Smooth muscle cell (in vitro differentiated cells): Measurements from ENCODE around the gene CCSER1. TPM values are rescaled to one million over a fixed set of nuclear protein-coding genes. Genes with fewer than 3 reads are reported as not detected.
"Not testable (repeated sequence)": the region's sequence is repeated elsewhere in the genome, so short reads cannot be mapped to it uniquely, and the experiment has no call there.

ENCODE experiments used
- DNase-seq: peaks from one replicate; lab custom pipeline; 2025; ENCODE audit not compliant: unreplicated experiment; lab: John Stamatoyannopoulos, UW
- H2AFZ ChIP-seq: fragments of 200-600 bp; sonication (generic); 2 replicates; pipeline ENCODE4 v1.6.0; 2016; ENCODE audit warnings: antibody characterized with exemption, low read depth, mild to moderate bottlenecking
- H3F3A ChIP-seq: fragments of 200-600 bp; sonication (generic); 2 replicates; pipeline ENCODE4 v1.6.0; 2017; ENCODE audit warnings: antibody characterized with exemption, low read depth
- H3K27ac ChIP-seq: fragments of 200-600 bp; sonication (generic); 2 replicates; pipeline ENCODE4 v1.5.1; 2016; ENCODE audit warnings: low read depth, mild to moderate bottlenecking
- H3K27me3 ChIP-seq: fragments of 200-600 bp; sonication (generic); 2 replicates; pipeline ENCODE4 v1.6.1; 2016; ENCODE audit warnings: low read depth, mild to moderate bottlenecking
- H3K36me3 ChIP-seq: fragments of 200-600 bp; sonication (generic); 2 replicates; pipeline ENCODE4 v1.5.1; 2016; ENCODE audit warnings: low read depth
- H3K4me1 ChIP-seq: fragments of 200-600 bp; sonication (generic); 2 replicates; pipeline ENCODE4 v1.5.1; 2016; ENCODE audit warnings: low read depth
- H3K4me2 ChIP-seq: fragments of 200-600 bp; sonication (generic); 2 replicates; pipeline ENCODE4 v1.6.0; 2016; ENCODE audit warnings: mild to moderate bottlenecking
- H3K4me3 ChIP-seq: fragments of 200-600 bp; sonication (generic); 2 replicates; pipeline ENCODE4 v1.5.1; 2016; ENCODE audit warnings: mild to moderate bottlenecking
- H3K79me2 ChIP-seq: fragments of 200-600 bp; sonication (generic); 2 replicates; pipeline ENCODE4 v1.6.0; 2016; ENCODE audit warnings: low read depth, mild to moderate bottlenecking
- H3K9ac ChIP-seq: fragments of 200-600 bp; sonication (generic); 2 replicates; pipeline ENCODE4 v1.6.0; 2016; ENCODE audit warnings: low read depth
- H3K9me3 ChIP-seq: fragments of 200-600 bp; sonication (generic); replicated peaks from 2 replicates; pipeline ENCODE4 v1.5.1; 2016; ENCODE audit warnings: low read depth
- H4K20me1 ChIP-seq: fragments of 200-600 bp; sonication (generic); 2 replicates; pipeline ENCODE4 v1.6.0; 2016; ENCODE audit warnings: low read depth
- CTCF ChIP-seq: fragments of 200-600 bp; sonication (generic); IDR thresholded peaks from 2 replicates; pipeline ENCODE4 v1.5.1; 2017; ENCODE audit warnings: borderline replicate concordance, mild to moderate bottlenecking, antibody characterized with exemption; ENCODE audit not compliant: insufficient read depth, poor library complexity, severe bottlenecking
- WGBS: methylation state at CpG from one replicate; pipeline ENCODE4 v1.1.7; 2016; ENCODE audit warnings: low lambda C conversion rate; 5-methylcytosine and 5-hydroxymethylcytosine counted together
- polyA plus RNA-seq: library from polyadenylated mRNA; unstranded; fragments of >200 nt; fragmentation: Nextera tagmentation; extraction: Ambion mirVana; gene quantifications from 2 replicates; pipeline ENCODE4 v1.2.1, GENCODE V29; 2016
- total RNA-seq: library from RNA; depleted of rRNA; stranded (reverse); fragments of >200 nt; gene quantifications from 2 replicates; pipeline ENCODE4 v1.2.3, GENCODE V29; 2014

The CCSER1 gene
- total and polyA plus RNA-seq, 2 experiments from 2014 or later: 0.76 TPM; not detected in 1

GRCh38 chr4:90825849-90826248 is 698.7 kb downstream of the CCSER1 start:
- DNase-seq: no peak
- no peaks in the 10 kb centered on the region for H3K79me2 ChIP-seq
- no peaks in the 10 kb centered on the region for H4K20me1 ChIP-seq
- no peaks in the 10 kb centered on the region for H3K9me3 ChIP-seq
- no peak overlapping the region for H2AFZ ChIP-seq
- no peaks in the 10 kb centered on the region for H3K36me3 ChIP-seq
- no peaks in the 10 kb centered on the region for H3K4me1 ChIP-seq
- H3K4me3 ChIP-seq: no peak overlapping the region
- 98% methylated on average over 6 of the region's 6 CpGs for WGBS
- no peak for TF ChIP-seq CTCF
- no peaks in the 10 kb centered on the region for H3F3A ChIP-seq
- H3K27me3 ChIP-seq: no peaks in the 10 kb centered on the region
- no peak overlapping the region for H3K27ac ChIP-seq
- H3K9ac ChIP-seq: no peak overlapping the region
- no peak overlapping the region for H3K4me2 ChIP-seq

GRCh38 chr4:90833706-90834105 is 706.5 kb downstream of the CCSER1 start:
- Histone ChIP-seq H4K20me1 (no peaks in the 10 kb centered on the region), H3K4me1 (no peaks in the 10 kb centered on the region), H3K9me3 (no peaks in the 10 kb centered on the region), H3K27ac (no peak overlapping the region), H3K4me3 (no peak overlapping the region), H3K4me2 (no peak overlapping the region), H3K27me3 (no peaks in the 10 kb centered on the region), H2AFZ (no peak overlapping the region), H3K9ac (no peak overlapping the region), H3F3A (no peaks in the 10 kb centered on the region), H3K79me2 (no peaks in the 10 kb centered on the region), H3K36me3 (no peaks in the 10 kb centered on the region)
- no peak for DNase-seq
- no peak for TF ChIP-seq CTCF
- 79% methylated on average over 1 of the region's 1 CpG for WGBS

- TF ChIP-seq CTCF: no peak
- no peak overlapping the region for H3K4me3 ChIP-seq
- H3K4me2 ChIP-seq: no peak overlapping the region
- H3K9ac ChIP-seq: no peak overlapping the region
- no peaks in the 10 kb centered on the region for H3K27me3 ChIP-seq
- H4K20me1 ChIP-seq: no peaks in the 10 kb centered on the region
- no peaks in the 10 kb centered on the region for H3K79me2 ChIP-seq
- DNase-seq: no peak
- 96% methylated on average over 1 of the region's 1 CpG for WGBS
- no peak overlapping the region for H2AFZ ChIP-seq
- H3K4me1 ChIP-seq: no peaks in the 10 kb centered on the region
- no peaks in the 10 kb centered on the region for H3F3A ChIP-seq
- no peaks in the 10 kb centered on the region for H3K9me3 ChIP-seq
- no peak overlapping the region for H3K27ac ChIP-seq
- H3K36me3 ChIP-seq: no peaks in the 10 kb centered on the region
These were observed 710.0 kb downstream of the CCSER1 start for GRCh38 chr4:90837241-90837640.

- 98% methylated on average over 22 of the region's 22 CpGs for WGBS
- H3K4me1 ChIP-seq, H3K4me3 ChIP-seq, H4K20me1 ChIP-seq, DNase-seq, H3K79me2 ChIP-seq, H2AFZ ChIP-seq, H3F3A ChIP-seq, H3K9ac ChIP-seq, H3K27me3 ChIP-seq, H3K27ac ChIP-seq, H3K36me3 ChIP-seq, H3K4me2 ChIP-seq, H3K9me3 ChIP-seq: not testable (repeated sequence)
These were observed 711.7 kb downstream of the CCSER1 start for GRCh38 chr4:90838859-90839258.
